ENCODE results near the gene GMPR.

GRCh38 chr6:16306334-16306733, 67.9 kb downstream of the GMPR start:
- TF ChIP-seq, protein P1, sequence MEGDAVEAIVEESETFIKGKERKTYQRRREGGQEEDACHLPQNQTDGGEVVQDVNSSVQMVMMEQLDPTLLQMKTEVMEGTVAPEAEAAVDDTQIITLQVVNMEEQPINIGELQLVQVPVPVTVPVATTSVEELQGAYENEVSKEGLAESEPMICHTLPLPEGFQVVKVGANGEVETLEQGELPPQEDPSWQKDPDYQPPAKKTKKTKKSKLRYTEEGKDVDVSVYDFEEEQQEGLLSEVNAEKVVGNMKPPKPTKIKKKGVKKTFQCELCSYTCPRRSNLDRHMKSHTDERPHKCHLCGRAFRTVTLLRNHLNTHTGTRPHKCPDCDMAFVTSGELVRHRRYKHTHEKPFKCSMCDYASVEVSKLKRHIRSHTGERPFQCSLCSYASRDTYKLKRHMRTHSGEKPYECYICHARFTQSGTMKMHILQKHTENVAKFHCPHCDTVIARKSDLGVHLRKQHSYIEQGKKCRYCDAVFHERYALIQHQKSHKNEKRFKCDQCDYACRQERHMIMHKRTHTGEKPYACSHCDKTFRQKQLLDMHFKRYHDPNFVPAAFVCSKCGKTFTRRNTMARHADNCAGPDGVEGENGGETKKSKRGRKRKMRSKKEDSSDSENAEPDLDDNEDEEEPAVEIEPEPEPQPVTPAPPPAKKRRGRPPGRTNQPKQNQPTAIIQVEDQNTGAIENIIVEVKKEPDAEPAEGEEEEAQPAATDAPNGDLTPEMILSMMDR (IDR thresholded peaks at IDR 0.05) = no peak
- TF ChIP-seq ZFX (IDR thresholded peaks at IDR 0.05; ENCODE audit: borderline replicate concordance) = no peak
